H9 (cell line): ENCODE data around the gene HS3ST2. TPM values are rescaled to one million over a fixed set of nuclear protein-coding genes. Genes with fewer than 3 reads are reported as not detected.

ENCODE experiments used
- DNase-seq: peaks from one replicate; pipeline ENCODE4 v3.0.0-alpha.2; 2017
- H2AFZ ChIP-seq: one replicate; pipeline ENCODE4 v1.6.1; 2013; ENCODE audit warnings: mild to moderate bottlenecking, low read length, control low read depth, moderate library complexity
- H2AK5ac ChIP-seq: 2 replicates; pipeline ENCODE4 v1.6.1; 2013; ENCODE audit warnings: low read length, control low read depth, mixed read lengths; ENCODE audit not compliant: insufficient read length
- H2BK120ac ChIP-seq: one replicate; pipeline ENCODE4 v1.6.1; 2013; ENCODE audit warnings: low read depth, mild to moderate bottlenecking, low read length, control low read depth, inconsistent platforms; ENCODE audit not compliant: poor library complexity, severe bottlenecking
- H2BK12ac ChIP-seq: 2 replicates; pipeline ENCODE4 v1.6.1; 2013; ENCODE audit warnings: low read length, control low read depth, mixed read lengths, low read depth; ENCODE audit not compliant: insufficient read length
- H2BK15ac ChIP-seq: 2 replicates; pipeline ENCODE4 v1.6.1; 2013; ENCODE audit warnings: low read depth, low read length, control low read depth
- H2BK20ac ChIP-seq: one replicate; pipeline ENCODE4 v1.6.1; 2013; ENCODE audit warnings: low read depth, mild to moderate bottlenecking, low read length, control low read depth, inconsistent platforms; ENCODE audit not compliant: poor library complexity, severe bottlenecking
- H2BK5ac ChIP-seq: 2 replicates; pipeline ENCODE4 v1.6.1; 2013; ENCODE audit warnings: low read length, control low read depth, mixed read lengths; ENCODE audit not compliant: insufficient read length
- H3K14ac ChIP-seq: 2 replicates; pipeline ENCODE4 v1.6.1; 2013; ENCODE audit warnings: low read length, control low read depth; ENCODE audit not compliant: insufficient read depth
- H3K18ac ChIP-seq: 2 replicates; pipeline ENCODE4 v1.6.1; 2013; ENCODE audit warnings: low read depth, mild to moderate bottlenecking, mixed read lengths, low read length, control low read depth; ENCODE audit not compliant: insufficient read length
- H3K23ac ChIP-seq: 2 replicates; pipeline ENCODE4 v1.6.1; 2013; ENCODE audit warnings: low read length, control low read depth, mixed read lengths, low read depth; ENCODE audit not compliant: insufficient read length
- H3K23me2 ChIP-seq: 2 replicates; pipeline ENCODE4 v1.6.1; 2013; ENCODE audit warnings: low read depth, mild to moderate bottlenecking, mixed read lengths, low read length, control low read depth; ENCODE audit not compliant: insufficient read length, poor library complexity, severe bottlenecking
- H3K27ac ChIP-seq: 2 replicates; pipeline ENCODE4 v1.5.1; 2013; ENCODE audit warnings: low read length, control low read depth, mixed read lengths, low read depth; ENCODE audit not compliant: insufficient read length
- H3K27me3 ChIP-seq: 2 replicates; pipeline ENCODE4 v1.6.1; 2013; ENCODE audit warnings: low read length, control low read depth, inconsistent platforms; ENCODE audit not compliant: insufficient read depth
- H3K4ac ChIP-seq: 2 replicates; pipeline ENCODE4 v1.6.1; 2013; ENCODE audit warnings: low read depth, mild to moderate bottlenecking, control low read depth, inconsistent platforms, low read length, moderate library complexity
- H3K4me1 ChIP-seq: 2 replicates; pipeline ENCODE4 v1.6.1; 2013; ENCODE audit warnings: low read length, control low read depth, inconsistent platforms; ENCODE audit not compliant: insufficient read depth
- H3K4me2 ChIP-seq: 2 replicates; pipeline ENCODE4 v1.6.1; 2013; ENCODE audit warnings: low read length, control low read depth, mixed read lengths; ENCODE audit not compliant: insufficient read length, insufficient read depth
- H3K56ac ChIP-seq: 2 replicates; pipeline ENCODE4 v1.6.1; 2013; ENCODE audit warnings: low read depth, mild to moderate bottlenecking, mixed read lengths, low read length, control low read depth; ENCODE audit not compliant: insufficient read length
- H3K79me1 ChIP-seq: 2 replicates; pipeline ENCODE4 v1.6.1; 2013; ENCODE audit warnings: low read depth, mild to moderate bottlenecking, moderate library complexity, low read length, control low read depth, inconsistent platforms; ENCODE audit not compliant: insufficient read depth, poor library complexity, severe bottlenecking
- H3K79me2 ChIP-seq: 2 replicates; pipeline ENCODE4 v1.6.1; 2013; ENCODE audit warnings: low read length, control low read depth, inconsistent platforms; ENCODE audit not compliant: insufficient read depth
- H3K9ac ChIP-seq: 2 replicates; pipeline ENCODE4 v1.6.1; 2013; ENCODE audit warnings: low read length, control low read depth, mixed read lengths; ENCODE audit not compliant: insufficient read length; ENCODE audit errors: extremely low read depth
- H3K9me3 ChIP-seq: one replicate; pipeline ENCODE4 v1.6.1; 2013; ENCODE audit warnings: low read depth, low read length, inconsistent platforms; ENCODE audit not compliant: control insufficient read depth
- H3T11ph ChIP-seq: one replicate; pipeline ENCODE4 v1.6.1; 2013; ENCODE audit warnings: mild to moderate bottlenecking, low read length, control low read depth, inconsistent platforms
- H4K20me1 ChIP-seq: one replicate; pipeline ENCODE4 v1.6.1; 2013; ENCODE audit not compliant: control insufficient read depth, insufficient read length, insufficient read depth
- H4K5ac ChIP-seq: 2 replicates; pipeline ENCODE4 v1.6.1; 2013; ENCODE audit warnings: low read depth, mild to moderate bottlenecking, mixed read lengths, low read length, control low read depth; ENCODE audit not compliant: insufficient read length
- H4K8ac ChIP-seq: replicated peaks from 2 replicates; pipeline ENCODE4 v1.6.1; 2013; ENCODE audit warnings: low read length, control low read depth, mixed read lengths, low read depth; ENCODE audit not compliant: insufficient read length
- H4K91ac ChIP-seq: 2 replicates; pipeline ENCODE4 v1.6.1; 2013; ENCODE audit warnings: low read depth, mild to moderate bottlenecking, moderate library complexity, mixed read lengths, low read length, control low read depth; ENCODE audit not compliant: insufficient read length
- H3K27ac Mint-ChIP-seq, 3 experiments: 2 replicates in 2 of 3; 3 replicates in 1 of 3; pipeline ENCODE4 v1.8.0; 2020 to 2021; ENCODE audit warnings: mixed read lengths in 3 of 3, mild to moderate bottlenecking in 1 of 3, moderate library complexity in 1 of 3
- H3K27me3 Mint-ChIP-seq: 2 replicates; pipeline ENCODE4 v1.8.0; 2021; ENCODE audit warnings: low read depth, mild to moderate bottlenecking, moderate library complexity, mixed read lengths
- H3K36me3 Mint-ChIP-seq, 3 experiments: 2 replicates in 2 of 3; 3 replicates in 1 of 3; pipeline ENCODE4 v1.8.0; 2020 to 2021; ENCODE audit warnings: low read depth in 3 of 3, mixed read lengths in 3 of 3; ENCODE audit not compliant: insufficient read depth in 1 of 3
- H3K4me1 Mint-ChIP-seq, 2 experiments: 2 replicates each; pipeline ENCODE4 v1.8.0; 2020; ENCODE audit warnings: mixed read lengths in 2 of 2
- H3K4me3 Mint-ChIP-seq, 2 experiments: 2 replicates in 1 of 2; 3 replicates in 1 of 2; pipeline ENCODE4 v1.8.0; 2020 to 2021; ENCODE audit warnings: mild to moderate bottlenecking in 2 of 2, mixed read lengths in 2 of 2, moderate library complexity in 1 of 2
- H3K9me3 Mint-ChIP-seq, 2 experiments: 2 replicates in 1 of 2; 3 replicates in 1 of 2; pipeline ENCODE4 v1.8.0; 2020; ENCODE audit warnings: mild to moderate bottlenecking in 2 of 2, mixed read lengths in 2 of 2, moderate library complexity in 1 of 2
- CTCF ChIP-seq: fragments of 200-600 bp; sonication (generic); conservative IDR thresholded peaks from 3 replicates; pipeline ENCODE4 v1.8.0; 2021; ENCODE audit warnings: antibody characterized with exemption, mild to moderate bottlenecking
- WGBS: extraction: QIAGEN DNeasy Blood & Tissue Kit; methylation state at CpG from one replicate; pipeline ENCODE4 v1.1.7; 2013; ENCODE audit warnings: missing lambda C conversion rate, low lambda C conversion rate, mixed read lengths; ENCODE audit not compliant: insufficient read length; ENCODE audit errors: extremely low coverage; 5-methylcytosine and 5-hydroxymethylcytosine counted together
- total RNA-seq: library from RNA; stranded (reverse); gene quantifications from 2 replicates; pipeline ENCODE4 v1.2.1, GENCODE V29; 2021

HS3ST2 gene
- total RNA-seq, 1 experiment from 2014 or later, result 3.1 TPM

GRCh38 chr16:22934786-22935185 is 120.8 kb downstream of the HS3ST2 start:
- Mint-ChIP-seq H3K4me3 (no peak overlapping the region), H3K36me3 (no peaks in the 10 kb centered on the region), H3K9me3 (peaks cover 0 to 4% of the 10 kb centered on the region in 2 experiments; a peak in 2 of 5 replicates), H3K27me3 (no peaks in the 10 kb centered on the region; the same call in 1 of the 2 replicates), H3K4me1 (peaks cover 28 to 30% of the 10 kb centered on the region in 2 experiments), H3K27ac (no peak overlapping the region; a peak in 1 of 7 replicates)
- H3K27me3 ChIP-seq, result no peaks in the 10 kb centered on the region
- H3K9me3 ChIP-seq, result no peaks in the 10 kb centered on the region
- no peak overlapping the region for H3T11ph ChIP-seq
- H2AK5ac ChIP-seq, result no peak overlapping the region
- no peaks in the 10 kb centered on the region for H4K20me1 ChIP-seq
- no peak for TF ChIP-seq CTCF
- H2BK120ac ChIP-seq, result no peak overlapping the region
- no peak overlapping the region for H2BK12ac ChIP-seq
- no peak overlapping the region for H2BK20ac ChIP-seq
- no peak overlapping the region for H2BK5ac ChIP-seq
- H3K23ac ChIP-seq, result no peak overlapping the region
- H3K18ac ChIP-seq, result no peak overlapping the region
- H3K9ac ChIP-seq, result no peak overlapping the region
- H3K4me1 ChIP-seq, result peaks cover 3% of the 10 kb centered on the region
- no peaks in the 10 kb centered on the region for H3K23me2 ChIP-seq
- H4K5ac ChIP-seq, result no peak overlapping the region
- H3K27ac ChIP-seq, result no peak overlapping the region
- no peak overlapping the region for H3K14ac ChIP-seq
- no peaks in the 10 kb centered on the region for H3K79me2 ChIP-seq
- no peak overlapping the region for H4K91ac ChIP-seq
- DNase-seq, result no peak
- no peak overlapping the region for H2AFZ ChIP-seq
- H3K4ac ChIP-seq, result no peak overlapping the region
- WGBS, result no CpG with 5 or more reads among the region's 2 CpGs
- no peaks in the 10 kb centered on the region for H3K79me1 ChIP-seq
- no peak overlapping the region for H3K4me2 ChIP-seq
- no peak overlapping the region for H4K8ac ChIP-seq
- H2BK15ac ChIP-seq, result no peak overlapping the region
- no peak overlapping the region for H3K56ac ChIP-seq
